GM10847 (cell line): Measurements from ENCODE around the gene RPP14.

Experiments used
- POLR2A ChIP-seq: IDR thresholded peaks from 2 replicates; pipeline ENCODE4 v1.6.1; 2011; ENCODE audit not compliant: insufficient read length; ENCODE audit errors: extremely low read depth

Gene RPP14

GRCh38 chr3:58324391-58325390, 18.6 kb downstream of the RPP14 start:
- TF ChIP-seq POLR2A = no peak

- TF ChIP-seq POLR2A = no peak
These were observed 19.5 kb downstream of the RPP14 start for GRCh38 chr3:58325525-58325992.

- no peak for TF ChIP-seq POLR2A
These were observed 20.3 kb downstream of the RPP14 start for GRCh38 chr3:58326267-58326900.

- no peak for TF ChIP-seq POLR2A
These were observed 23.3 kb downstream of the RPP14 start for GRCh38 chr3:58329150-58329921.

- TF ChIP-seq POLR2A = no peak
These were observed 23.9 kb downstream of the RPP14 start for GRCh38 chr3:58329922-58330413.

GRCh38 chr3:58331593-58332152, 25.6 kb downstream of the RPP14 start:
- no peak for TF ChIP-seq POLR2A

- no peak for TF ChIP-seq POLR2A
These were observed 26.6 kb downstream of the RPP14 start, which contains the start of gene PXK for GRCh38 chr3:58332575-58333188. Gene PXK, plus strand, starts transcription at chr3:58332892. Its CDS starts 97 bp downstream, at chr3:58332989.

- TF ChIP-seq POLR2A = no peak
These were observed 27.4 kb downstream of the RPP14 start for GRCh38 chr3:58333206-58334012.

- TF ChIP-seq POLR2A = no peak
These were observed 27.9 kb downstream of the RPP14 start for GRCh38 chr3:58334013-58334321.

GRCh38 chr3:58334506-58334884, 28.4 kb downstream of the RPP14 start:
- no peak for TF ChIP-seq POLR2A

GRCh38 chr3:58335652-58335947, 29.6 kb downstream of the RPP14 start:
- no peak for TF ChIP-seq POLR2A

GRCh38 chr3:58336135-58336882, 30.3 kb downstream of the RPP14 start:
- no peak for TF ChIP-seq POLR2A

- no peak for TF ChIP-seq POLR2A
These were observed 31.1 kb downstream of the RPP14 start for GRCh38 chr3:58337190-58337589.
